PC-9 (cell line): Measurements from ENCODE around the gene FARS2. TPM values are rescaled to one million over a fixed set of nuclear protein-coding genes. Genes with fewer than 3 reads are reported as not detected.

Source experiments
- BruUV-seq: library from RNA; stranded (reverse); fragments of 400-500 nt; replicated peaks from 2 replicates; lab custom pipeline; 2021; lab: Mats Ljungman, UMichigan
- CTCF ChIA-PET: fragments of 300-600 bp; sonication (Branson Sonifier 250); formaldehyde crosslinking; loops from one replicate; lab custom pipeline; 2022; ENCODE audit warnings: antibody characterized with exemption; lab: Charles Lee
- POLR2A ChIA-PET: fragments of 300-600 bp; sonication (Branson Sonifier 250); formaldehyde crosslinking; loops from one replicate; lab custom pipeline; 2022; ENCODE audit warnings: antibody characterized with exemption; ENCODE audit not compliant: unreplicated experiment; lab: Charles Lee
- DNase-seq, 2 experiments: peaks; one replicate each; pipeline versions ENCODE4 v3.0.0 to v3.0.0-alpha.2; 2015 to 2022; ENCODE audit warnings: mixed read lengths in 1 of 2
- H2AFZ ChIP-seq: fragments of 200-600 bp; sonication (generic); 2 replicates; pipeline ENCODE4 v1.8.1; 2017; ENCODE audit warnings: antibody characterized with exemption
- H3F3A ChIP-seq: fragments of 200-600 bp; sonication (generic); 2 replicates; pipeline ENCODE4 v1.8.1; 2017; ENCODE audit warnings: antibody characterized with exemption, mild to moderate bottlenecking, low read depth; ENCODE audit not compliant: insufficient read depth
- H3K27ac ChIP-seq: fragments of 200-600 bp; sonication (generic); 2 replicates; pipeline ENCODE4 v1.6.1; 2016; ENCODE audit warnings: mixed run types
- H3K27me3 ChIP-seq: fragments of 200-600 bp; sonication (generic); 2 replicates; pipeline ENCODE4 v1.6.1; 2016; ENCODE audit warnings: low read depth, mixed run types; ENCODE audit not compliant: insufficient read depth
- H3K36me3 ChIP-seq: fragments of 200-600 bp; sonication (generic); 2 replicates; pipeline ENCODE4 v1.6.1; 2016; ENCODE audit warnings: low read depth, mixed run types
- H3K4me1 ChIP-seq: fragments of 200-600 bp; sonication (generic); replicated peaks from 2 replicates; pipeline ENCODE4 v1.6.1; 2016; ENCODE audit warnings: mixed run types; ENCODE audit not compliant: insufficient read depth
- H3K4me2 ChIP-seq: fragments of 200-600 bp; sonication (generic); 2 replicates; pipeline ENCODE4 v1.6.1; 2017; ENCODE audit warnings: mixed run types
- H3K4me3 ChIP-seq: fragments of 200-600 bp; sonication (generic); 2 replicates; pipeline ENCODE4 v1.6.1; 2016; ENCODE audit warnings: mixed run types
- H3K79me2 ChIP-seq: fragments of 200-600 bp; sonication (generic); 2 replicates; pipeline ENCODE4 v1.6.1; 2017; ENCODE audit warnings: low read depth, mixed run types
- H3K9me2 ChIP-seq: fragments of 200-600 bp; sonication (generic); 2 replicates; pipeline ENCODE4 v1.8.1; 2017; ENCODE audit warnings: mild to moderate bottlenecking; ENCODE audit not compliant: insufficient read depth
- H3K9me3 ChIP-seq: fragments of 200-600 bp; sonication (generic); 2 replicates; pipeline ENCODE4 v1.8.1; 2016; ENCODE audit warnings: low read depth; ENCODE audit not compliant: insufficient read depth
- H4K20me1 ChIP-seq: fragments of 200-600 bp; sonication (generic); 2 replicates; pipeline ENCODE4 v1.8.1; 2017; ENCODE audit not compliant: insufficient read depth
- EZH2 ChIP-seq: fragments of 200-600 bp; sonication (generic); IDR thresholded peaks from 2 replicates; pipeline ENCODE4 v1.8.0; 2017; ENCODE audit warnings: antibody characterized with exemption, low read depth
- intact Hi-C: fragments of 100-400 bp; cut with micrococcal nuclease; formaldehyde crosslinking; loops from one replicate; pipeline ENCODE4 v1.10.0; 2022; ENCODE audit not compliant: unreplicated experiment
- total RNA-seq: library from RNA; stranded (reverse); gene quantifications from 2 replicates; pipeline ENCODE4 v1.2.3, GENCODE V29; 2021
- TF ChIP-seq, protein P1 (sequence below): fragments of 200-600 bp; sonication (generic); conservative IDR thresholded peaks from 2 replicates; pipeline ENCODE4 v1.6.1; 2017; ENCODE audit warnings: mixed run types, antibody characterized with exemption, mild to moderate bottlenecking, moderate library complexity

The FARS2 gene
- total RNA-seq, 1 experiment from 2014 or later: 26.7 TPM

GRCh38 chr6:5442916-5443315, 181.6 kb downstream of the FARS2 start:
- CTCF ChIA-PET: interaction anchor here (0.8 kb wide), 1 partner anchor 1104 kb away, joined by 3 read pairs; no protein-coding TSS in a partner anchor
- no peak overlapping the region for H2AFZ ChIP-seq
- H3F3A ChIP-seq: no peaks in the 10 kb centered on the region
- no TSS peak for BruUV-seq
- H3K4me1 ChIP-seq: no peaks in the 10 kb centered on the region
- H3K36me3 ChIP-seq: no peaks in the 10 kb centered on the region
- no peak for DNase-seq
- POLR2A ChIA-PET: no interaction called here
- no peaks in the 10 kb centered on the region for H3K9me2 ChIP-seq
- H3K4me3 ChIP-seq: no peak overlapping the region
- H3K9me3 ChIP-seq: no peaks in the 10 kb centered on the region
- H3K79me2 ChIP-seq: no peaks in the 10 kb centered on the region
- H3K27ac ChIP-seq: no peak overlapping the region
- TF ChIP-seq EZH2: no peak
- TF ChIP-seq, protein P1, sequence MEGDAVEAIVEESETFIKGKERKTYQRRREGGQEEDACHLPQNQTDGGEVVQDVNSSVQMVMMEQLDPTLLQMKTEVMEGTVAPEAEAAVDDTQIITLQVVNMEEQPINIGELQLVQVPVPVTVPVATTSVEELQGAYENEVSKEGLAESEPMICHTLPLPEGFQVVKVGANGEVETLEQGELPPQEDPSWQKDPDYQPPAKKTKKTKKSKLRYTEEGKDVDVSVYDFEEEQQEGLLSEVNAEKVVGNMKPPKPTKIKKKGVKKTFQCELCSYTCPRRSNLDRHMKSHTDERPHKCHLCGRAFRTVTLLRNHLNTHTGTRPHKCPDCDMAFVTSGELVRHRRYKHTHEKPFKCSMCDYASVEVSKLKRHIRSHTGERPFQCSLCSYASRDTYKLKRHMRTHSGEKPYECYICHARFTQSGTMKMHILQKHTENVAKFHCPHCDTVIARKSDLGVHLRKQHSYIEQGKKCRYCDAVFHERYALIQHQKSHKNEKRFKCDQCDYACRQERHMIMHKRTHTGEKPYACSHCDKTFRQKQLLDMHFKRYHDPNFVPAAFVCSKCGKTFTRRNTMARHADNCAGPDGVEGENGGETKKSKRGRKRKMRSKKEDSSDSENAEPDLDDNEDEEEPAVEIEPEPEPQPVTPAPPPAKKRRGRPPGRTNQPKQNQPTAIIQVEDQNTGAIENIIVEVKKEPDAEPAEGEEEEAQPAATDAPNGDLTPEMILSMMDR: no peak
- H3K27me3 ChIP-seq: no peaks in the 10 kb centered on the region
- intact Hi-C loops: no loop called here
- no peaks in the 10 kb centered on the region for H4K20me1 ChIP-seq
- H3K4me2 ChIP-seq: no peak overlapping the region

DNA sequence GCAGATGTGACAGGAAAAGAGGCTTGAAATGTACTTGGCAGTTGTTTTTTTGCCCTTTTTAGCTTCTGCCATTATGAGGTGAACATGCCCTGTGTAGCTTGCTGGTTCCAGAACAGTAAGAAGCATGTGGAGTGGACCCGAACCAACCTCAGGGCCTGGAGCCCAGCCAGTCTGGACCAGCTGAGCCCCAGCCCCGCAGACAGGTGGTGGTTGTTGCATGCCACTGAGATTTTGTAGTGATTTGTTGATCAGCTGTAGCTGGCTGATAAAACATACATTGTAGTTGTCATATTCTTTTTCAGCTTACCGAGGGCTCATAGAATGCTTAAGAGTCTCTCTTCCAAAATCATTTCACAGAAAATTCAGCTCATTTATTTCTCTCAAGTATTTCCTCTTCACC, 182.2 kb downstream of the FARS2 start:
- intact Hi-C loops: no loop called here

DNA sequence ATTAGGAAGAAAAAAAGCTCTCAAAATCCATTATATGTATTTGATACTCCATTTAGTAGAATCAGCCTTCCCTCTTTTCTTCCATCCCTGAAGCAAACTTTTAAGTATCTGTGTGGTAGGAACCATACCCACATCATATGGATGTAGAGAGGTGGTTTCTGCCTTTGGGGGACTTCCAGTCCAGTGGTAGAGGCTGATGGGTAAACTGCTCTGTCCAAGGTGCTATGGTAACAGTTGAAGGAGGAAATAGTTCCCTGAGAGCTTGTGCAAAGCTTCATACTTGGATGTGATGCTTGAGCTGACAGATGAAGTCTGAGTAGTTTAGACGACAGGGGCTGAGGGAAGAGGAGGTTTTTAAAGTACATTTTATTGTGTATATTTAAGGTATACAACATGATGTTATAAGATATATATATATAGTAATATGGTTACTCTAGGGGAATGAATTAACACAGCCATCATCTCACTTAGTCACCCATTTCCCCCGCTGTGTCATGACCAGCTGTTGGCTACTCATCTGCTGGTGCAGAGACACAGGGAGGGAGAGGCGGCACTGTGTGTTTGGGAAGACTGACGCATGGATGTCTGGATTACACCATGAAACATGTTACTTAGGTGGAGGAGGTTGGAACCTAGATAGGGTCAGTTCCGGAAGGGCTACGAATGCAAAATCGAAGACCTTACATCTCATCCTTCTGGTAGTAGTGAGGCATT, 185.2 kb downstream of the FARS2 start:
- H3K4me2 ChIP-seq: no peak overlapping the region
- no peaks in the 10 kb centered on the region for H3K36me3 ChIP-seq
- no peak overlapping the region for H3K4me3 ChIP-seq
- no peaks in the 10 kb centered on the region for H4K20me1 ChIP-seq
- no peaks in the 10 kb centered on the region for H3K4me1 ChIP-seq
- H3K27me3 ChIP-seq: no peaks in the 10 kb centered on the region
- BruUV-seq: no TSS peak
- no peak overlapping the region for H2AFZ ChIP-seq
- POLR2A ChIA-PET: interaction anchor here (0.6 kb wide), 1 partner anchor 143 kb away, joined by 5 read pairs; no protein-coding TSS in a partner anchor
- no peak overlapping the region for H3K27ac ChIP-seq
- no peaks in the 10 kb centered on the region for H3K79me2 ChIP-seq
- no peak for DNase-seq
- CTCF ChIA-PET: interaction anchor here (0.6 kb wide), 1 partner anchor 476 kb away, joined by 4 read pairs; no protein-coding TSS in a partner anchor
- intact Hi-C loops: no loop called here
- H3K9me3 ChIP-seq: no peaks in the 10 kb centered on the region
- TF ChIP-seq EZH2: no peak
- TF ChIP-seq, protein P1: no peak
- no peaks in the 10 kb centered on the region for H3K9me2 ChIP-seq
- no peaks in the 10 kb centered on the region for H3F3A ChIP-seq

More for the DNA sequence above, 182.2 kb downstream of the FARS2 start:
- Histone ChIP-seq H4K20me1 (no peaks in the 10 kb centered on the region), H3K4me3 (no peak overlapping the region), H3K4me1 (no peaks in the 10 kb centered on the region), H3K27ac (no peak overlapping the region), H3K9me2 (no peaks in the 10 kb centered on the region), H3K9me3 (no peaks in the 10 kb centered on the region), H3K4me2 (no peak overlapping the region), H2AFZ (no peak overlapping the region), H3F3A (no peaks in the 10 kb centered on the region), H3K79me2 (no peaks in the 10 kb centered on the region), H3K36me3 (no peaks in the 10 kb centered on the region), H3K27me3 (no peaks in the 10 kb centered on the region)
- no TSS peak for BruUV-seq
- CTCF ChIA-PET: interaction anchor here (0.7 to 0.8 kb wide), 2 partner anchors 28 to 1104 kb away, joined by 3 to 12 read pairs; no protein-coding TSS in a partner anchor
- TF ChIP-seq EZH2: no peak
- TF ChIP-seq, protein P1: no peak
- DNase-seq: no peak
- POLR2A ChIA-PET: no interaction called here
